PFSK-1 (cell line): Measurements from ENCODE around the gene CHST11.

Experiments
- FOXP2 ChIP-seq: optimal IDR thresholded peaks from 2 replicates; pipeline ENCODE3; 2011; ENCODE audit warnings: borderline replicate concordance, control low read depth, inconsistent platforms; ENCODE audit not compliant: insufficient read depth; ENCODE audit errors: extremely low read length, extremely low read depth
- POLR2AphosphoS5 ChIP-seq: IDR thresholded peaks from 2 replicates; pipeline ENCODE4 v1.6.1; 2012; ENCODE audit warnings: low read depth, mild to moderate bottlenecking, control low read depth, low read length, moderate library complexity
- SIN3A ChIP-seq: IDR thresholded peaks from 2 replicates; pipeline ENCODE4 v1.6.1; 2012; ENCODE audit warnings: mild to moderate bottlenecking, low read length, moderate library complexity, borderline replicate concordance; ENCODE audit not compliant: insufficient read depth
- TAF1 ChIP-seq: IDR thresholded peaks from 2 replicates; pipeline ENCODE4 v1.6.1; 2012; ENCODE audit warnings: low read length, control low read depth, borderline replicate concordance; ENCODE audit not compliant: insufficient read depth
- TF ChIP-seq, protein P1 (sequence below), 2 experiments: IDR thresholded peaks; 2 replicates each; pipeline versions ENCODE4 v1.6.1 to v1.8.0; 2011 to 2012; ENCODE audit warnings: low read depth in 2 of 2, low read length in 2 of 2, control low read depth in 1 of 2, inconsistent platforms in 1 of 2, mild to moderate bottlenecking in 1 of 2, moderate library complexity in 1 of 2; ENCODE audit not compliant: insufficient read depth in 1 of 2

Gene CHST11

DNA sequence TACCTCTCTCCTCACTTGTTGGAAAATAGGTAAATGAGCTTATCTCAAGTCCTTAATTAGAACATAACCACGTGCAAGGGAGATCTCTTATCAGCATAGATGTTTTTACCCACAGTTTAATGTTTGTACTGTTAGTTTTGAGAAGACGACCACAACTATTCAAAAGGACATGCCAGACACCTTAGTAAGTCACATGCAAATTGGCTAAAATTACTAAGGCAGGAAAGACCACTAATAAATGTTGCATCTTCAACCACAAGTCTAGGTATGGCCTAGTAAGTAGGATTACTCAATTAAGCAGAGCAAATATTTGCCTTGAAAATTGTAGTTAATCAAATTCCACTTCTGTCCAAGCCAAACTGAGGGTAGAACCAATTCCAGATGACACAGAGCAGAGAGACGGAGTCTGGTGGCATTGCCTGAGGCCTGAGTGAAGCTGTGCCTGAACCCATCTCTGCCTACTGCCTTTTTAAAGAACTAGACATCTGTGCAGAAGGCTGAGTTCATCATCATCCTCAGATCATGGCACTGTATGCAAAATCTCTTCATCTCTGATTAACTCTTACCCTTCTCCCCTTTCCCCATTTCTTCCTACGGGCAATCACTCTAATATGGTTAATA is 29.7 kb upstream of the CHST11 start:
- no peak for TF ChIP-seq TAF1
- TF ChIP-seq, protein P1, sequence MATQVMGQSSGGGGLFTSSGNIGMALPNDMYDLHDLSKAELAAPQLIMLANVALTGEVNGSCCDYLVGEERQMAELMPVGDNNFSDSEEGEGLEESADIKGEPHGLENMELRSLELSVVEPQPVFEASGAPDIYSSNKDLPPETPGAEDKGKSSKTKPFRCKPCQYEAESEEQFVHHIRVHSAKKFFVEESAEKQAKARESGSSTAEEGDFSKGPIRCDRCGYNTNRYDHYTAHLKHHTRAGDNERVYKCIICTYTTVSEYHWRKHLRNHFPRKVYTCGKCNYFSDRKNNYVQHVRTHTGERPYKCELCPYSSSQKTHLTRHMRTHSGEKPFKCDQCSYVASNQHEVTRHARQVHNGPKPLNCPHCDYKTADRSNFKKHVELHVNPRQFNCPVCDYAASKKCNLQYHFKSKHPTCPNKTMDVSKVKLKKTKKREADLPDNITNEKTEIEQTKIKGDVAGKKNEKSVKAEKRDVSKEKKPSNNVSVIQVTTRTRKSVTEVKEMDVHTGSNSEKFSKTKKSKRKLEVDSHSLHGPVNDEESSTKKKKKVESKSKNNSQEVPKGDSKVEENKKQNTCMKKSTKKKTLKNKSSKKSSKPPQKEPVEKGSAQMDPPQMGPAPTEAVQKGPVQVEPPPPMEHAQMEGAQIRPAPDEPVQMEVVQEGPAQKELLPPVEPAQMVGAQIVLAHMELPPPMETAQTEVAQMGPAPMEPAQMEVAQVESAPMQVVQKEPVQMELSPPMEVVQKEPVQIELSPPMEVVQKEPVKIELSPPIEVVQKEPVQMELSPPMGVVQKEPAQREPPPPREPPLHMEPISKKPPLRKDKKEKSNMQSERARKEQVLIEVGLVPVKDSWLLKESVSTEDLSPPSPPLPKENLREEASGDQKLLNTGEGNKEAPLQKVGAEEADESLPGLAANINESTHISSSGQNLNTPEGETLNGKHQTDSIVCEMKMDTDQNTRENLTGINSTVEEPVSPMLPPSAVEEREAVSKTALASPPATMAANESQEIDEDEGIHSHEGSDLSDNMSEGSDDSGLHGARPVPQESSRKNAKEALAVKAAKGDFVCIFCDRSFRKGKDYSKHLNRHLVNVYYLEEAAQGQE (IDR thresholded peaks at IDR 0.05; ENCODE audit: insufficient read depth in 1 of 2, low read depth in 2 of 2, low read length in 2 of 2) = no peak
- TF ChIP-seq POLR2AphosphoS5 = no peak
- TF ChIP-seq FOXP2 = no peak
- TF ChIP-seq SIN3A = no peak

DNA sequence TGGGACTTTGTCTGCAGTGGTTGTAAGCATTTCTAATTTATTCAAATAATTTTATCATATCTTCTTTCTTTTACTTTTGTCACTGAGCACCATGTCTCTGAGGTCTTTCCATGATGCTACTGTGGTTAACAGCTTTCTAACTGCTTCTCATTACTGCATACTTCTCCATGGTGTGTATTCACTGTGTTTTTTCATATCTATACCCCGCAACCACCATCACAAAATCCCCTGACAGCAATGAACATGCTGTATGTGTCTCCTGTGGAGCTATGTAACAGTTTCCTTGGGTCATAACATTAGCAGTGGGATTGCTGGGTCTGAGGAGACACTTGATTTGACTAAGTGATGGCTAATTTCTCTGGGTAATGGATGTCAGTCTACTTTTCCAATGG is 29.2 kb upstream of the CHST11 start:
- TF ChIP-seq FOXP2 (no peak), SIN3A (no peak), TAF1 (no peak), POLR2AphosphoS5 (no peak)
- TF ChIP-seq, protein P1 (IDR thresholded peaks at IDR 0.05; ENCODE audit: insufficient read depth in 1 of 2, low read depth in 2 of 2, low read length in 2 of 2) = no peak

DNA sequence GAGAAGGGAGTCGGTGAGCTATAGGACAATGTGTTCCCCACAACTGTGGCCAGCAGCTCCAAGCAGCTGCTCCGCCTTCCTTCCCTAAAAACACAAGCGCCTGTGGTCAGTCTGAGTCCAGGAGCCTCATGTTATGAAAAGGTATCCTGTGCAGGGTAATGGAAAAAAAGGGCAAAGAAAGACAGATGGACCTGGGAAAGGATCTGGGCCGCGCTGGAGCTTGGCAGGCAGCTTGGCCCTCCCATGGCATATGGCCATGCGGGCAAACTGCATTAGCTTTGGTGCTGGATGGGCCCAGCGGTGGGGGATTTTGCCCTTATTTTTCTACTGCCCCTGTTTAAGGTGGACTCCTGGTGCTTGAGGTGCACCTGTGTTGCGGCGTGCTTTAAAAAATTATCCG is 23.7 kb upstream of the CHST11 start:
- no peak for TF ChIP-seq POLR2AphosphoS5
- TF ChIP-seq SIN3A = no peak
- no peak for TF ChIP-seq TAF1
- TF ChIP-seq, protein P1 (IDR thresholded peaks at IDR 0.05; ENCODE audit: insufficient read depth in 1 of 2, low read depth in 2 of 2, low read length in 2 of 2) = no peak

DNA sequence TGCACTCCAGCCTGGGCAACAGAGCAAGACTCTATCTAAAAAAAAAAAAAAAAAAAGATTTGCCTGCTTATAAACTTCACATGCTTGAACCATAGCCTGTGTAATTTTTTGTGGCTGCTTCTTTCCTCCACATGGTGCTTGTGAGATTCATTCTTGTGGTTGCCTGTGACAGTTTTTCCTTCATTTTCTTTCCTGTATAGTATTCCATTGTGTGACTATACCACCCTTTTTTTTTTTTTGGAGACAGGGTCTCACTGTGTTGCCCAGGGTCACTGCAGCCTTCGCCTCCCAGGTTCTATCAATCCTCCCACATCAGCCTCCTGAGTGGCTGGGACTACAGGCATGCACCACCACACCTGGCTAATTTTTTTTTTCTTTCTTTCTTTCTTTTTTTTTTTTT is 22.6 kb upstream of the CHST11 start:
- TF ChIP-seq, protein P1 (IDR thresholded peaks at IDR 0.05; ENCODE audit: insufficient read depth in 1 of 2, low read depth in 2 of 2, low read length in 2 of 2) = no peak
- TF ChIP-seq TAF1 = no peak
- TF ChIP-seq POLR2AphosphoS5 = no peak
- TF ChIP-seq FOXP2 = no peak
- no peak for TF ChIP-seq SIN3A

DNA sequence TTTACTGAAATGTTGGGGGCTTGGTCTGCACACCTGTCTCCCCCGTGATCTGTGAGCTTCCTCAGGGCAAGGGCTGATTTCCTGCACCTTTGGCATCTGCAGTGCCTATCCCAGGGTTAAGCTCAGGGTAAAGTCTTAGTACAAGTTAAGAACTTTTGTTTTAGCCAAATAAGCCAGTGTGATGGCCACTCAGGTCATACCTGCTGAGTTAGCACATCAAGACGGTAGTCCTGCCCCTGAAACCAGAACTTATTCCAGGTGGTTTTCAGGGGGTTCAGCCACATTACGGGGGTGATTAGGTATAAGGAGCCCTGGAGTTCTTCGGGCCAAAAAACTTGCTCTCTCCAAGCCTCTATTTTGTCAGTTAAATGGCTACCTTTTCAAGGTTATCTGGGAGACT is 21.6 kb upstream of the CHST11 start:
- TF ChIP-seq FOXP2 = no peak
- TF ChIP-seq POLR2AphosphoS5 = no peak
- TF ChIP-seq TAF1 = no peak
- TF ChIP-seq SIN3A = no peak
- TF ChIP-seq, protein P1 (IDR thresholded peaks at IDR 0.05; ENCODE audit: insufficient read depth in 1 of 2, low read depth in 2 of 2, low read length in 2 of 2) = no peak
